ENCODE results near the gene HTRA3. TPM values are rescaled to one million over a fixed set of nuclear protein-coding genes. Genes with fewer than 3 reads are reported as not detected.
A peak's percentile ranks its signal among the peaks of the same experiment; 100 is the strongest.

The HTRA3 gene
- total RNA-seq, 1 experiment from 2014 or later: 2.3 TPM

DNA sequence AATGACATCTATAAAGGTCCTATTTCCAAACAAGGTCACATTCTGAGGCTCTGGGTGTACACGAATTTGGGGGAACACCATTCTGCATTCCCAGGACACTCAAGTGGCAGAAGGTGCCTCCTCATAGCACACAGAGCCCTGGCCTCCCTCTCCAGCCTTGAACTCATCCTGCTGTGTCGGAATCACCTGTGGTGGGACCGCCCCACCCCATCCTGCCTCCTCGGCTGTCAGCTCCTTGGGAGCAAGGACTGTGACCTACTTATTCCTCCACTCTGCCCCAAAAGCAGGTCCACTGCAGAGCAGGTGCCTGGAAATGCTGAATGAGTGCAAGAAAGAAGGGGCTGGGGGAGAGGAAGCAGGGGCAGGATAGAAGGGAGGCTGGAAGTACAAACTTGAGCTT, 33.5 kb downstream of the HTRA3 start (continued):
- TF ChIP-seq, protein P1, sequence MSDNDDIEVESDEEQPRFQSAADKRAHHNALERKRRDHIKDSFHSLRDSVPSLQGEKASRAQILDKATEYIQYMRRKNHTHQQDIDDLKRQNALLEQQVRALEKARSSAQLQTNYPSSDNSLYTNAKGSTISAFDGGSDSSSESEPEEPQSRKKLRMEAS (CRISPR knock-in tag; IDR thresholded peaks at IDR 0.05): no peak

- no peak for DNase-seq (ENCODE audit: low spot score)
- H3K36me3 Mint-ChIP-seq: no peaks in the 10 kb centered on the region
- 0 out of 2 replicates have a peak, but pooled peaks cover 3% of the 10 kb centered on the region for H3K4me1 Mint-ChIP-seq
- ChIA-PET CTCF (interaction anchor here (0.6 to 2.0 kb wide), 7 partner anchors 17 to 127 kb away, joined by 3 to 8 read pairs (median 5); no protein-coding TSS in a partner anchor), POLR2A (no interaction called here)
- H3K9me3 Mint-ChIP-seq: peaks cover 14% of the 10 kb centered on the region
- no peak overlapping the region for H3K4me3 Mint-ChIP-seq
- H3K27ac Mint-ChIP-seq: no peak overlapping the region
- peaks cover 8% of the 10 kb centered on the region for H3K27me3 Mint-ChIP-seq (ENCODE audit: low read depth)
- no peak for ATAC-seq
- TF ChIP-seq NFE2L1 (CRISPR knock-in tag; IDR thresholded peaks at IDR 0.05): peak; percentile 89
- no peak for TF ChIP-seq EMX1 (CRISPR knock-in tag; IDR thresholded peaks at IDR 0.05)
Observed at GRCh38 chr4:8303485-8304281, 34.1 kb downstream of the HTRA3 start.

DNA sequence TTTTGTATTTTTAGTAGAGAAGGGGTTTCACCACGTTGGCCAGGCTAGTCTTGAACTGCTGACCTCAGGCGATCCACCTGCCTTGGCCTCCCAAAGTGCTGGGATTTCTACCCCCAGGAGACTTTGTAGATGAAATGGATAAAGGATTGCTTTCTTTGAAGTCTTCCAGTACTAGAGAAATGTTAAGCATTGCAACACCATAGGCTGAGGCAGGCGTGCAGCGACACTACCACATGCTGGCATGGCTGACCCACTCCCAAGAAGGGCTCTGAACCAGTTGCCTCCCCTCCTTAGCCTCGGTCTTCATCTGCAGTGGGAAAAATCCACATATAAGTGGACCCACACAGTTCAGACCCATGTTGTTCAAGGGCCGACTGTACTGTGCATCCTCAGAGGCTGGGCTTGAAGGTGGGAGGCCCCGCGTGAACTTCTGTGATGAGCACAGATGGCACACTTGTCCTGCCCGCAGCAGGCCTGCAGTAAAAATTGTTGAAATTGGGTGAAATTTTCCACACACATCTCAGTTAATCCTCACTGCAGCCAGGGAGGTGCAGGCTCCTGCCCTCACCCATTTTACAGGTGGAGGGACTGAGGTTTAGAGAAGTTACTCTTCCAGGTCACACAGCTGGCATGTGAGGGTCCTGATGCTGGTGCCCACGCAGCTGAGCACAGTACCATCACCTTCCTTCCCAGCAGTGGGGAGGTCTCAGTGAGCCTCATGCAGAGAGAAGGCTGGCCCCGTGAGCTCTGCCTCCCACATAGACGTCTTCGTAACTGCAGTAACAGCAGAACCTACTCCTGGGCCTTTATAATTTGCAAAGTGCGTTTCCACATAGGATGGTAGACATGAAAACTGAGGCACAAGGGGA, 35.5 kb downstream of the HTRA3 start:
- H3K4me1 Mint-ChIP-seq: 0 out of 2 replicates have a peak, but pooled peaks cover 3% of the 10 kb centered on the region
- H3K4me3 Mint-ChIP-seq: no peak overlapping the region
- no peaks in the 10 kb centered on the region for H3K36me3 Mint-ChIP-seq
- peaks cover 8% of the 10 kb centered on the region for H3K27me3 Mint-ChIP-seq (ENCODE audit: low read depth)
- ChIA-PET CTCF (interaction anchor here (0.6 to 3.0 kb wide), 9 partner anchors 15 to 356 kb away, joined by 3 to 18 read pairs (median 6); no protein-coding TSS in a partner anchor), POLR2A (interaction anchor here (0.6 kb wide), 1 partner anchor 70 kb away, joined by 4 read pairs; no protein-coding TSS in a partner anchor)
- TF ChIP-seq, protein P2, sequence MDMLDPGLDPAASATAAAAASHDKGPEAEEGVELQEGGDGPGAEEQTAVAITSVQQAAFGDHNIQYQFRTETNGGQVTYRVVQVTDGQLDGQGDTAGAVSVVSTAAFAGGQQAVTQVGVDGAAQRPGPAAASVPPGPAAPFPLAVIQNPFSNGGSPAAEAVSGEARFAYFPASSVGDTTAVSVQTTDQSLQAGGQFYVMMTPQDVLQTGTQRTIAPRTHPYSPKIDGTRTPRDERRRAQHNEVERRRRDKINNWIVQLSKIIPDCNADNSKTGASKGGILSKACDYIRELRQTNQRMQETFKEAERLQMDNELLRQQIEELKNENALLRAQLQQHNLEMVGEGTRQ (CRISPR knock-in tag; IDR thresholded peaks at IDR 0.05): no peak
- TF ChIP-seq ARID4B (CRISPR knock-in tag; IDR thresholded peaks at IDR 0.05; ENCODE audit: borderline replicate concordance) (no peak), NR2C2 (CRISPR knock-in tag; IDR thresholded peaks at IDR 0.05) (no peak), IRF2 (CRISPR knock-in tag; IDR thresholded peaks at IDR 0.05; ENCODE audit: borderline replicate concordance, low read depth) (no peak), ZNF416 (CRISPR knock-in tag; IDR thresholded peaks at IDR 0.05) (no peak)
- TF ChIP-seq, protein P3, sequence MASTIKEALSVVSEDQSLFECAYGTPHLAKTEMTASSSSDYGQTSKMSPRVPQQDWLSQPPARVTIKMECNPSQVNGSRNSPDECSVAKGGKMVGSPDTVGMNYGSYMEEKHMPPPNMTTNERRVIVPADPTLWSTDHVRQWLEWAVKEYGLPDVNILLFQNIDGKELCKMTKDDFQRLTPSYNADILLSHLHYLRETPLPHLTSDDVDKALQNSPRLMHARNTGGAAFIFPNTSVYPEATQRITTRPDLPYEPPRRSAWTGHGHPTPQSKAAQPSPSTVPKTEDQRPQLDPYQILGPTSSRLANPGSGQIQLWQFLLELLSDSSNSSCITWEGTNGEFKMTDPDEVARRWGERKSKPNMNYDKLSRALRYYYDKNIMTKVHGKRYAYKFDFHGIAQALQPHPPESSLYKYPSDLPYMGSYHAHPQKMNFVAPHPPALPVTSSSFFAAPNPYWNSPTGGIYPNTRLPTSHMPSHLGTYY (CRISPR knock-in tag; IDR thresholded peaks at IDR 0.05): no peak
- no peak for ATAC-seq
- peaks cover 14% of the 10 kb centered on the region for H3K9me3 Mint-ChIP-seq
- H3K27ac Mint-ChIP-seq: no peak overlapping the region
- no peak for DNase-seq (ENCODE audit: low spot score)
